Activated naive CD4-positive, alpha-beta T cell treated with anti-CD3 and anti-CD28 coated beads, Interleukin-2, amount 10 ng/mL, durations not matched to agents 7 days and 5 days (primary cell): ENCODE data around the gene ADGRL2.

Experiments
- CTCF ChIA-PET: fragments of 350-600 bp; sonication (Branson Sonifier 250); formaldehyde crosslinking; loops from one replicate; lab custom pipeline; 2021; ENCODE audit warnings: antibody characterized with exemption; lab: Charles Lee
- DNase-seq: peaks from one replicate; pipeline ENCODE4 v3.0.0-alpha.2; 2020
- H3K27ac Mint-ChIP-seq: one replicate; pipeline ENCODE4 v1.8.0; 2021; ENCODE audit warnings: mild to moderate bottlenecking, moderate library complexity, mixed read lengths
- H3K27me3 Mint-ChIP-seq: one replicate; pipeline ENCODE4 v1.8.0; 2021; ENCODE audit warnings: mild to moderate bottlenecking, mixed read lengths
- H3K36me3 Mint-ChIP-seq: one replicate; pipeline ENCODE4 v1.8.0; 2021; ENCODE audit warnings: mixed read lengths
- H3K4me1 Mint-ChIP-seq: one replicate; pipeline ENCODE4 v1.8.0; 2021; ENCODE audit warnings: mixed read lengths
- H3K4me3 Mint-ChIP-seq: one replicate; pipeline ENCODE4 v1.8.0; 2021; ENCODE audit warnings: mild to moderate bottlenecking, moderate library complexity, mixed read lengths
- H3K9me3 Mint-ChIP-seq: one replicate; pipeline ENCODE4 v1.8.0; 2021; ENCODE audit warnings: mixed read lengths

The ADGRL2 gene

DNA sequence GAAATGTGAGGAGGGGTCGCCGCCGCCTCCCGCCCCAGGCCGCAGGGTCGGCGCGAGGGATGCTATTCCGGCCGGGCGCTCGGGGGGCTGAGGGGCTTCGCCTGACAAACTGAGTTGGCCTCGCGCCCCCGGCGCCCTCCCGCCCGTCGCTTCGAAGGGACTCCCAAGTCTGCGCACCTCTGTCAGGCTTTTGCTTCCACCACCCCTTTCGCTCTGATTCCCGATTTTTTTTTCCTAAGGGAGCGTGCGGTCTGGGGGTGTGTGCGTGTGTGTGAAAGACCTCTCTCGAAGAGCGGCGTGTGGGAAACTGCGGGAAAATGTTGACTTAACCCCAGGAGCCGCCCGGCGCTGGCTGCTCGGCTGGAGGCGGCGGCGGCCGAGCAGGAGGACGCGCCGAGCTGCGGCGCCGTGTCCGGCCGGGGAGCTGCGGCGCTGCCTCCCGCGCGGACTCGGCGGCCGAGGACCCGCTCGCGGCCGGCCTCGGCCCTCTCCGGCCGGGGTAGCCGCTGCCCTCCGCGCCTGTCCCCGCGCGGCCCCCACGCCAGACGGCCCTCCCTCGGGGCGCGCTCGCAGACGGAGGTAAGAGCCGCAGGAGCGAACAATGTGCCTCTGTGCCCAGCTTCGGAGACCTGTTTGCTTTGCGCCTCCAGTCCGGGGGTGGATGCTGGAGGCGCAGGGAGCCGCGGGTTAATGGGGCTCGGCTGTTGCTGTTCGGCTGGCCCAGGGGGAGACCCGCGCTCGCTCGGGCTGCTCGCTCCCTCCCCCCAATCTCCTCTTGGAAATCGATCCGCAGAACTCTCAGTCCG, 1.1 kb downstream of the ADGRL2 start:
- H3K27ac Mint-ChIP-seq: no peak overlapping the region
- no peak overlapping the region for H3K4me3 Mint-ChIP-seq
- H3K9me3 Mint-ChIP-seq: no peaks in the 10 kb centered on the region
- no peaks in the 10 kb centered on the region for H3K36me3 Mint-ChIP-seq
- peaks cover 4% of the 10 kb centered on the region for H3K4me1 Mint-ChIP-seq
- H3K27me3 Mint-ChIP-seq: peaks cover 48% of the 10 kb centered on the region
- DNase-seq: no peak
- CTCF ChIA-PET: no interaction called here

DNA sequence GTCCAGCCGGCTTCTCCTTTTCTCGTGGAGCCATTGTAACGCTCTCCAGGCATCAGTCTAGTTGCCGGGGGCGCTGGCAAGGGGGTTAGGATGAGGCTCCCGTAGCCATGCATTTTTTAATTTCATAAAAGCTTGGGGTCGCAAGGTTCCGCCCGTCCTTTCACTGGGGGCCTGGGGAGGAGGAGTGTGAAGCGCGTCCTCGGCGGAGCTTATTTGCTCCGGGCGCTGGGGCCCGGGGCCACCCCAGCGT, 1.6 kb downstream of the ADGRL2 start:
- Mint-ChIP-seq H3K4me3 (no peak overlapping the region), H3K4me1 (peaks cover 4% of the 10 kb centered on the region), H3K36me3 (no peaks in the 10 kb centered on the region), H3K27ac (no peak overlapping the region), H3K27me3 (peaks cover 48% of the 10 kb centered on the region), H3K9me3 (no peaks in the 10 kb centered on the region)
- DNase-seq: no peak
- CTCF ChIA-PET: no interaction called here

DNA sequence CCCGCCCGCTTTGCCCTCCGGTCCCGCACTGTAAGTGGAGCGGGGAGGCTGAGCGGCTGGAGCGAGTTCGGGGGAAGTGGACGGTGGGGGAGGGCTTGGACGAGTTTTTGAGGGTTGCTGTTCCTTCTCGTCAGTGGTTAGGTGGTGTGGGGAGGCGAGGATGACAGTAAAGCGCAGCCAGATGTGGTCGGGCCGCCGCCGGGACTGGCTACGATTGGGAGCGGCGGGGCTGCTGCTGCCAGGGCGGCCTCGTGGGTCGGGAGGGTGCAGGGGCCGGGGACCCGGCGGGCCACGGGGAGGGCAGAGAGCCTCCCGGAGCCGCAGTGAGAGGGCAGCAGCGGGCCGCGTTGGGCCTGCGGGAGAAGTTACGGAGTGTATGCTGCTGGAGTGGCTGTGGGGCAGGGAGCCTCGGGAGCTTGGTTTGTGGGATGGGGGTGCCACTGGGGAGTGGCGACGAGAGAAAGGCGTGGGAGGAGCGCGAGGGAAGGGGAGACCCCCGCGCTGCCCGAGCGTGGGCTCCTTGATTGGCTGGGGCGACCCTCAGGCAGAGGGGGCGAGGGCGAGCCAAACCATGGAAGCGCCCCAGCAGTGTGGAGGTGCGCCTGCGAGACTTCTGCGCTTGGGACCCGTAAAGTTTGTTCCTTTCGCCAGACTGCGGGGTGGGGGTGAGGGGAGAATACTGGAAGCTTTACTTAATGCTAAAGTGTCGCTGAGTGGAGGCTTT, 2.1 kb downstream of the ADGRL2 start:
- CTCF ChIA-PET: no interaction called here
- no peaks in the 10 kb centered on the region for H3K9me3 Mint-ChIP-seq
- no peak overlapping the region for H3K27ac Mint-ChIP-seq
- H3K36me3 Mint-ChIP-seq: no peaks in the 10 kb centered on the region
- peaks cover 4% of the 10 kb centered on the region for H3K4me1 Mint-ChIP-seq
- no peak for DNase-seq
- H3K4me3 Mint-ChIP-seq: no peak overlapping the region
- peaks cover 48% of the 10 kb centered on the region for H3K27me3 Mint-ChIP-seq

DNA sequence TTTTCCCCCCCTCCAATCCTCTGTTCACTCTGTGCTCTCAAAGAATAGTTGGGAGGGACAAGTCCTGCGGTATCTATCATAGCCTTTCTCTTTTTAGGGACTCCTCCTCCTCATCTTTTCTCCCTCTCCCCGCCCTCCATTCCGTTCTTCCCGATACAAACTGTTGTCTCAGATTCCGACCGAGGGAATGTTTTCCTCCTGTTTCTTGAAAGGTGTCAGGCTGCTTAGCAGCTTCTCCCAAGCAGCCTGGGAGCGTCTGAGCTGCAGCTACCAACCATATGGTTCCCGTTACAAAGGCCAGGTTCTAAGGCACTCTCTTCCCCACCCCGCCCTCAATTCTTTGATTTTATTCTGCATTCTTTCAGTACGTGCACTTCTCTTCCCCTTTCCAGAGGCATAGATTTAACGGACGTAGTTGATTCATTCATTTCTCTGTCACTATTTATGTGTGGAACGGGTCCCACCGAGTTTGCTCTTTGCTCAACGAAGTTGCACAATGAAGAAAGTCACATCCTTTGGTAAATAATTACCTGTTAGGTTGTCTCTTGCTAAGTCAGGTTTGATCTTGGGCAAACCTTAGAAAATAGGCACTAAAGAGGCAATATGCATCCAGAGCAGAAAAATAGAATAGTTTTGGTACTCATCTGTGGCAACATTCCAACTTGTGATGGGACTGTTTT, 2.8 kb downstream of the ADGRL2 start:
- Mint-ChIP-seq H3K27ac (no peak overlapping the region), H3K4me3 (no peak overlapping the region), H3K27me3 (peaks cover 48% of the 10 kb centered on the region), H3K36me3 (no peaks in the 10 kb centered on the region), H3K4me1 (peaks cover 4% of the 10 kb centered on the region), H3K9me3 (no peaks in the 10 kb centered on the region)
- CTCF ChIA-PET: no interaction called here
- no peak for DNase-seq

DNA sequence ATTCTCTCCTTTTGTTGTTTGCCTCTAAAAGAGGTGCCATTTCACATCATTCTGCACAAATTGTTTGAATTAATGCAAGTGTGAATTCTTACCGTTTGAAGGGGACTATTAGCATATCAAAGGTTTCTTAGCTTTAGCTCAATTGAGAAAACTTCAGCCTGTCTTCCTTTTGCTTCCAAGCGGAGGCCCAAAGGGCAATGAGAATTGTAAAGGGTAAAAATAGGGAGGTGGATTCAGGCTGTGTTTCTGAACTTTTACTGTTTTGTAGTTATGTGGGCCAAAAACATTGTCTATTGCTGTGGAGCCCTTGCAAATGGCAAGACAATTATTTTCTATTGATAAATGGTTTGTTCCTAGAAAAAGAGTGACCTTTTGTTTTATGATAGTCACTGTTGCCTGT, 3.6 kb downstream of the ADGRL2 start:
- Mint-ChIP-seq H3K27me3 (peaks cover 48% of the 10 kb centered on the region), H3K4me3 (no peak overlapping the region), H3K36me3 (no peaks in the 10 kb centered on the region), H3K27ac (no peak overlapping the region), H3K9me3 (no peaks in the 10 kb centered on the region), H3K4me1 (peaks cover 4% of the 10 kb centered on the region)
- CTCF ChIA-PET: no interaction called here
- no peak for DNase-seq

DNA sequence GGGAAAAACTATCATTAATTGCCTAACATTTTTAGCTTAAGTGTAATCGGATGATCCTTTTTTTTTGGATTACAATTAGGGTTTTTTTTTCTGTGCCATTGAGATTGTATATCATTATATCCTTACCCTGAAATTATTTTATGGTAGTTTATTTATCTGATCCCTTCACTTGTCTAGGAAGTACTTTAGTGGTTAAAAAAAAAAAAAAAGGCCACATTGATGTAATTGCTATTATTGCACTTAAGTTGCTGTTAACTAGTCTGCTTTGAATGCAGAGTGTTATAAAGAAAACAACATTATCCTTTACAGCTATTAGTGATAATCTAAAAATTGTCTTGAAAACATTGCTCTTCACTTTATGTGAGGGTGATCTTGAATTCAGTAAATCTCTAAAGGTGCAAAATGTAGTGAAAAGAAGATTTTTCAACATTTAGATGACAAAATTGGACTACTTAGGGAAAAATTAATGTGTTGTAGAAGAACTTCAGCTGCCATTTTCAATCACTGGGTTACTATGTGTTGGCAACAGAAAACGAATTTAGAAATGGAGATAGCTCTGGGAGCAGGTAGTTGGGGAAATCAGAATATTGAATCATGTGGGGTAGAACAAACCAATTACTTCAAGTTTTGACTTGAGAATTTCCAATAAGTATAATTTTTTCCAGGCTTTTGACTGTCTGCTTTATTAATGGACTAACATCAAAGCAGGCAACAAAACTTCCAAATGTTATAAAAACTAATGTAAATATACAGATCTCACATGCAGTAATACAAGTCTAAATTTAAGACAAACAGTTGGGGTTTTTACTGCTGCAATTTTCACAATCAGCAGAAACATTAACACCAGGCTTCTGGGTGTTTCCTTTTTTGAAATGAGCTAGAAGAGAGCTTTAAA, 5.0 kb downstream of the ADGRL2 start:
- Mint-ChIP-seq H3K27me3 (peaks cover 36% of the 10 kb centered on the region), H3K4me3 (no peak overlapping the region), H3K4me1 (no peaks in the 10 kb centered on the region), H3K27ac (no peak overlapping the region), H3K36me3 (no peaks in the 10 kb centered on the region), H3K9me3 (no peaks in the 10 kb centered on the region)
- DNase-seq: no peak
- CTCF ChIA-PET: no interaction called here

DNA sequence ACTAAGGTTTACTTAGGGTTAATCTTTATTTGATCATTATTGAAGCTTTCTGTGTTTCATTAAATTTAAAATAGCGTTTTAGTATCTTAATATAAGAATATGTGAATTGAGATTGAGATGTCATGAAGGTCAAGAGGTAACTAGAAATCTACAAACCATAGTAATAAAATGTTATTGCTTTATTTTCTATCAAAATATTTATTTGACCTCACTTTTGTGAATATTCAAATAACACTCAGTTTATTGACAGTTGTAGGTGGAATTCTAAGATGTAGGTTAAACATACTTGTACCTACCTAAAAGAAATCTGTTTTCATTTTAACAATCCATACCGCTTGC, 5.7 kb downstream of the ADGRL2 start:
- Mint-ChIP-seq H3K9me3 (no peaks in the 10 kb centered on the region), H3K36me3 (no peaks in the 10 kb centered on the region), H3K4me3 (no peak overlapping the region), H3K27ac (no peak overlapping the region), H3K27me3 (peaks cover 30% of the 10 kb centered on the region), H3K4me1 (no peaks in the 10 kb centered on the region)
- no peak for DNase-seq
- CTCF ChIA-PET: no interaction called here

DNA sequence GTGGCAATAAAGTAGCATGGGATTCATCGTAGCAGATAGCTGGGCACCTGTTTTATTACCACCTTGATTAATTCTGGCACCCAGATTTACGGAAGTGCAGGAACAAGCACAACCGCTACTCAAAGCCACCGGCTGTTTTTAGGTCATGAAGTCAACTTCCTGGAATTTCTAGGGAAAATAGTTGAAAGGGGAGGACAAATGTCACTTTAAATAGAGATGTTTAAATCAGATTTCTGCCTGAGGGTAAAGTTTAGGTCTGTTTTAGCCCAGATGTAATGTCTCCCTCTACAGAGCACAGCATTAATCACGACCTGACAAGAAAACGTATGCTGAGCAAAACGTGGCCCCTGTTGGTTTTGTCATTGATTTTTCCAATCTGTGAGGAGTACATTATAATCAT, 8.0 kb downstream of the ADGRL2 start:
- Mint-ChIP-seq H3K36me3 (no peaks in the 10 kb centered on the region), H3K27ac (no peak overlapping the region), H3K4me1 (no peaks in the 10 kb centered on the region), H3K4me3 (no peak overlapping the region), H3K9me3 (no peaks in the 10 kb centered on the region), H3K27me3 (peaks cover 6% of the 10 kb centered on the region)
- no peak for DNase-seq
- CTCF ChIA-PET: no interaction called here

DNA sequence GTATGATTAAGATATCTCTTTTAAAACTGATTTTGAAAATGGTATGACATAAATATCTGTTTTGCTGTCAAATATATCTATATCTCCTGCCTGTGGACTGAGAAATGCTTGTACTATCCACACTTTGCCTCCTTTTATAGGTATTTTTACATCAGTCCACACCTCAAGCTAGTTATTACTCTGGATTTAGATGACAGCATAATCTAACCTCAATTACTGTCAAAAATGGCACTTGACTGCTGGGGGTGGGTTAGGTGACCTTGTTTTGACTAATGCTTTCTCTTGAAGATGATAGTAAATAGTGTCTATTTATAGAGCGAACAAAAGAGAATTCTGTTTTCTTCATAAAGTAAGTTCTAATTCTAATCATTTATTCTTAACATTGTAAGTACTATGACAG, 9.1 kb downstream of the ADGRL2 start:
- Mint-ChIP-seq H3K9me3 (no peaks in the 10 kb centered on the region), H3K36me3 (no peaks in the 10 kb centered on the region), H3K27me3 (no peaks in the 10 kb centered on the region), H3K4me1 (no peaks in the 10 kb centered on the region), H3K27ac (no peak overlapping the region), H3K4me3 (no peak overlapping the region)
- CTCF ChIA-PET: no interaction called here
- DNase-seq: no peak

DNA sequence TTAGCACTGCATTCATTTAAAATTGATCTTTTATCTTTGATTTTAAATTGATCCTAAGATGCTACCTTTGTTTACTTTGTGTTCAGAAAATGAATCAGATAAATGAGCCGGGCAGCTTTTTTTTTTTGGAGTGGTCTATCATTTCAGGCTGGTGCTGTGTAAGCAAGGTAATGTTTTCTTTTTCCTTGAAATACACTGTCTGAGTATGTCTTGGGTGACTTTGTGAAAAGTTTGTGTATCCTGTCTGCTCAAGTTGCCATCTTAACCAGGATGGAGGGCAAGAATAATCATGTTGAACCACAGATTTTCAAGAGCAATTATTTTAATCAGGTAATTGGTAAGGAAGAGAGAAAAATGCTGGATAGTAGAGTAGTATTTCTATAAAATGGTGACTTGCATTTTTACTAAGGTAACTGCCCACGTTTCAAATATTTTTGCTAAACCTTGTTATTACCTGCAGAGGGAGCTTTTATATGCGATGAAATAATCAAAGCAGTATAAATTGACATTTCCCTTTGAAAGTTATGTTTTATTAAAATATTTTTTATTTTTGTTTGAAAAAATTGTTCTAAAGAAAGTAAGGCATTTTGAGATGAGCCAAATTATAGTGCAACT, 11.1 kb downstream of the ADGRL2 start:
- no peaks in the 10 kb centered on the region for H3K27me3 Mint-ChIP-seq
- no peak overlapping the region for H3K27ac Mint-ChIP-seq
- H3K4me3 Mint-ChIP-seq: no peak overlapping the region
- H3K36me3 Mint-ChIP-seq: no peaks in the 10 kb centered on the region
- H3K9me3 Mint-ChIP-seq: no peaks in the 10 kb centered on the region
- CTCF ChIA-PET: no interaction called here
- no peaks in the 10 kb centered on the region for H3K4me1 Mint-ChIP-seq
- DNase-seq: no peak

DNA sequence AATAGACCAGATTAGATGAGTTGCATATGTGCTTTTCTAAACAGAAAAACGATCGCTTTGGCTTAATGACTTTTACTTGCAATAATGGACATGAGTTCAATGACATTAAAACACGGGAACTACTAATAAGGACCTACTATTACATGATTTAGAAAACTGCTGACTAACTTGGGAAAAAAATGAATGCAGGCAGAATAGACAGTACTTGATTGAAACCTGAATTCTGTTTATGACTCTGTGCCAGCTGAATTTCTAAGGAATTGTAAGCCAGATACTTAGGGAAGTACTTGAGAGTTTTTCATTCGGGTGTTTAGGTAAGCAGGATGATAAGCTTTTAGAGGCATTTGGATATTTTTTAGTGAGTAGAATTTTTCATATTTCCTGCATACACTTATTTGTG, 12.0 kb downstream of the ADGRL2 start:
- H3K9me3 Mint-ChIP-seq: no peaks in the 10 kb centered on the region
- CTCF ChIA-PET: no interaction called here
- no peak overlapping the region for H3K4me3 Mint-ChIP-seq
- no peaks in the 10 kb centered on the region for H3K27me3 Mint-ChIP-seq
- no peaks in the 10 kb centered on the region for H3K4me1 Mint-ChIP-seq
- no peaks in the 10 kb centered on the region for H3K36me3 Mint-ChIP-seq
- DNase-seq: no peak
- H3K27ac Mint-ChIP-seq: no peak overlapping the region

DNA sequence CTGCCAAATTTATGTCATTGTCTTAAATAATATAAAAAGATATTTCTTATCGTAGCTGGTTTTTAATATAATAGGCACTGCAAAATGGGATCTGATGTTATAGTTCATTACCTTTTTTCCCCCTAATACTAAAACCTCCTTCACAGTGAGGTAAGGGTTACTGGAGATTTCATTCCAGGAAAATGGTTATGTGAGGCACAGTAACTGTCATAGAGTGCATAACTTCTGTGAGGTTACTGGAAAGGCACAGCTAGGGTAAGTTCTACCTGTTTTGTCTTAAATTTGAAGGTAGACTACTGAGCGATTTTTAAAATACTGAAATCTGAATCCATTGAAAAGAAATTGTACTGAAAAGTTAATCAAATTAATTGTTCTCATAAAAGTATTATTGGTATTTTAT, 13.0 kb downstream of the ADGRL2 start:
- H3K4me1 Mint-ChIP-seq: no peaks in the 10 kb centered on the region
- no peaks in the 10 kb centered on the region for H3K36me3 Mint-ChIP-seq
- no peak for DNase-seq
- H3K4me3 Mint-ChIP-seq: no peak overlapping the region
- no peak overlapping the region for H3K27ac Mint-ChIP-seq
- H3K9me3 Mint-ChIP-seq: no peaks in the 10 kb centered on the region
- no peaks in the 10 kb centered on the region for H3K27me3 Mint-ChIP-seq
- CTCF ChIA-PET: interaction anchor here (0.7 kb wide), 1 partner anchor 49 kb away, joined by 3 read pairs; no protein-coding TSS in a partner anchor

DNA sequence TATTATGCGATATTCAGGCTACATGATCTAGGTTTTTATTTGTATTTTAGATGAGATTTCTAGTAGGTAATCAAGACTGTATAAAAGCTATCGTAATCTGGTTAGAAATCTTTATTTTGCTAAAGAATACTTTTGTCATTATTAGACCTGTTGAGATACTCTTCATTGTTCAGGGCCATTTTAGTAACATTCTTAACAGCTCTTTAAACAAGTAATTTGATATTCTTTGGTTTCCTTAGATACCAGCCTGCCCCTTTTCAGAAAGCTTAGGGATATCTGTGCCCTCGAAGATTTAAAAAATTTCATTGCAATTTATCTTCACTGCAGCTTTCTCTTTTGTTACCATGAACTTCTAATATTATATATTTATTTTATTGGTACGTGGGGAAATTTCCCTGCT, 18.9 kb downstream of the ADGRL2 start:
- Mint-ChIP-seq H3K36me3 (no peaks in the 10 kb centered on the region), H3K27ac (no peak overlapping the region), H3K4me3 (no peak overlapping the region), H3K27me3 (no peaks in the 10 kb centered on the region), H3K9me3 (no peaks in the 10 kb centered on the region), H3K4me1 (no peaks in the 10 kb centered on the region)
- no peak for DNase-seq
- CTCF ChIA-PET: no interaction called here

DNA sequence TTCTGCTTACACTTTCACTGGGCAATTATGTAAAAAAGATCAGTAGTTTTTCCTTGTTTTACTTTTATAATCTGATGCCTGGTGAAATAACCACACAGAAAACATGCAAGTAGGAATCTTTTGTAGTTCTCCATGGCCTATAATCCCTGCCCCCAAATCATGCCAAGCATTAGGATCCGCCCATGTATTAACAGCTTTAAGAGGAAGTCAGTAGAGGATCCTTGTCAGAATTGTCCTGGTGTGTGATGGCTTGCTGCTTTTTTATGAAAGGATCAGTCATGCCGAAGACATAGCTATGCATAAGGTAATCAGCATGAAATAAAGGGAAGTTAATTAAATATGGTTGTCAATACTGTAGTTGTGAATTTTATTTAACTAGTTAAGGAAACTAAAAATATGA, 20.0 kb downstream of the ADGRL2 start:
- H3K9me3 Mint-ChIP-seq: no peaks in the 10 kb centered on the region
- no peaks in the 10 kb centered on the region for H3K36me3 Mint-ChIP-seq
- no peak overlapping the region for H3K27ac Mint-ChIP-seq
- H3K4me1 Mint-ChIP-seq: no peaks in the 10 kb centered on the region
- DNase-seq: no peak
- no peak overlapping the region for H3K4me3 Mint-ChIP-seq
- H3K27me3 Mint-ChIP-seq: no peaks in the 10 kb centered on the region
- CTCF ChIA-PET: no interaction called here
